Adrenal gland (tissue), 12 donors: ENCODE results near the gene PGM3. TPM values are rescaled to one million over a fixed set of nuclear protein-coding genes. Genes with fewer than 3 reads are reported as not detected.

Experiments used
- DNase-seq, 7 donors: peaks; one replicate each; pipeline ENCODE4 v3.0.0-alpha.2; 2019 to 2020
- H3K27ac ChIP-seq, 5 donors: fragments of 200-600 bp; sonication (generic) in 4 of 5; 1 replicate in 3 of 5; 2 replicates in 2 of 5; pipeline versions ENCODE4 v1.5.1 to v1.8.0; 2016 to 2020; ENCODE audit warnings: mild to moderate bottlenecking in 1 of 5
- H3K27me3 ChIP-seq: fragments of 200-600 bp; 2 replicates; pipeline ENCODE4 v1.8.0; 2021
- H3K36me3 ChIP-seq, 2 donors: fragments of 200-600 bp; replicated peaks in 1 of 2; 1 replicate in 1 of 2; 2 replicates in 1 of 2; pipeline versions ENCODE4 v1.5.1 to v1.8.0; 2018 to 2022
- H3K4me1 ChIP-seq, 2 donors: fragments of 200-600 bp; replicated peaks in 1 of 2; 1 replicate in 1 of 2; 2 replicates in 1 of 2; pipeline versions ENCODE4 v1.5.1 to v1.8.0; 2018 to 2021
- H3K4me3 ChIP-seq, 4 donors: fragments of 200-600 bp; sonication (generic) in 3 of 4; one replicate each; pipeline ENCODE4 v1.5.1; 2016 to 2018
- H3K9me3 ChIP-seq, 3 donors: fragments of 200-600 bp; sonication (generic) in 1 of 3; replicated peaks in 1 of 3; 1 replicate in 2 of 3; 2 replicates in 1 of 3; pipeline versions ENCODE4 v1.5.1 to v1.8.0; 2016 to 2021
- CTCF ChIP-seq, 6 experiments: fragments of 450-650 bp in 4 of 6; fragments of 200-600 bp in 2 of 6; sonication (generic) in 1 of 6; IDR thresholded peaks; 1 replicate in 5 of 6; 2 replicates in 1 of 6; pipeline versions ENCODE4 v1.5.1 to v1.8.0; 2016 to 2021; ENCODE audit warnings: antibody characterized with exemption in 6 of 6, mild to moderate bottlenecking in 2 of 6, moderate library complexity in 1 of 6
- POLR2A ChIP-seq, 2 donors: fragments of 450-650 bp; IDR thresholded peaks; one replicate each; pipeline ENCODE4 v1.6.1; 2017; ENCODE audit warnings: antibody characterized with exemption in 2 of 2, mild to moderate bottlenecking in 2 of 2, moderate library complexity in 1 of 2
- WGBS, 4 donors: extraction: QIAGEN DNeasy Blood & Tissue Kit in 2 of 4; methylation state at CpG; one replicate each; pipeline versions ENCODE4 v1.1.5 to v1.1.7; 2013 to 2017; 5-methylcytosine and 5-hydroxymethylcytosine counted together
- intact Hi-C, 2 donors: fragments of 100-400 bp; cut with DNase I; formaldehyde crosslinking; loops; one replicate each; pipeline versions ENCODE4 v1.14.1 to v1.15.0; 2022 to 2023
- polyA plus RNA-seq, 3 donors: library from polyadenylated mRNA; stranded (reverse); fragments of 200-250 nt in 2 of 3; fragments of 350-450 nt in 1 of 3; fragmentation: Illumina TruSeq in 1 of 3; extraction: RNeasy Lipid Tissue Mini Kit (QIAGEN cat#74804) in 1 of 3; gene quantifications; one replicate each; pipeline ENCODE4 v1.2.3, GENCODE V29; 2013 to 2014
- total RNA-seq, 9 donors: library from RNA; depleted of rRNA in 4 of 9; stranded (reverse); fragments of >200 nt in 4 of 9; fragments of 120-200 nt in 1 of 9; fragmentation: NEBNext Ultra II Directional in 1 of 9; extraction: Animal tissue kit (Norgen Biotek cat#: 25700) in 1 of 9; gene quantifications; one replicate each; pipeline versions ENCODE4 v1.1.0 to v1.2.4, GENCODE V29; 2013 to 2023
- donor health status: healthy with polysubstance abuse.
- donor health status: Bipolar disorder and iron deficiency.
- donor health status: DM: yes; HTN: yes; CAD: no.
- donor health status: DM: no; HTN: no; CAD: no.
- donor health status: DM: no; HTN: no; CAD: no.
- donor health status: DM: yes; HTN: yes; CAD: no.

PGM3 gene
- total and polyA plus RNA-seq, 12 donors: 14.7 to 124 (median 40.4) TPM

GRCh38 chr6:83127258-83127657, 65.8 kb downstream of the PGM3 start:
- no peak for DNase-seq
- H3K9me3 ChIP-seq: no peaks in the 10 kb centered on the region
- intact Hi-C loops: no loop called here
- no peak overlapping the region for H3K27ac ChIP-seq
- no peak overlapping the region for H3K4me3 ChIP-seq
- H3K36me3 ChIP-seq: peaks cover 0 to 40% of the 10 kb centered on the region in 2 donors
- 74 to 91% (median 84%) methylated on average over 5 of the region's 5 CpGs for WGBS, 4 donors
- H3K4me1 ChIP-seq: no peaks in the 10 kb centered on the region
- no peak for TF ChIP-seq CTCF (IDR thresholded peaks at IDR 0.05)
- no peak for TF ChIP-seq POLR2A (IDR thresholded peaks at IDR 0.05)
- no peaks in the 10 kb centered on the region for H3K27me3 ChIP-seq

- H3K27ac ChIP-seq: no peak overlapping the region
- DNase-seq: no peak
- no peaks in the 10 kb centered on the region for H3K9me3 ChIP-seq
- no peak overlapping the region for H3K4me3 ChIP-seq
- no peaks in the 10 kb centered on the region for H3K27me3 ChIP-seq
- intact Hi-C loops: no loop called here
- peaks cover 0 to 40% of the 10 kb centered on the region in 2 donors for H3K36me3 ChIP-seq
- TF ChIP-seq POLR2A (IDR thresholded peaks at IDR 0.05) (no peak), CTCF (IDR thresholded peaks at IDR 0.05) (no peak)
- no peaks in the 10 kb centered on the region for H3K4me1 ChIP-seq
- WGBS, 4 donors: 94 to 97% (median 95%) methylated on average over 5 of the region's 5 CpGs
Observed at GRCh38 chr6:83126807-83127206, 66.3 kb downstream of the PGM3 start.

GRCh38 chr6:83126223-83126622, 66.8 kb downstream of the PGM3 start:
- Histone ChIP-seq H3K4me1 (no peaks in the 10 kb centered on the region), H3K27me3 (no peaks in the 10 kb centered on the region), H3K36me3 (peaks cover 0 to 40% of the 10 kb centered on the region in 2 donors), H3K9me3 (no peaks in the 10 kb centered on the region), H3K27ac (no peak overlapping the region), H3K4me3 (no peak overlapping the region)
- TF ChIP-seq POLR2A (IDR thresholded peaks at IDR 0.05) (no peak), CTCF (IDR thresholded peaks at IDR 0.05) (no peak)
- intact Hi-C loops: no loop called here
- DNase-seq: no peak
- WGBS, 4 donors: 95 to 98% (median 97%) methylated on average over 2 of the region's 2 CpGs

- intact Hi-C loops: no loop called here
- Histone ChIP-seq H3K27ac (no peak overlapping the region), H3K36me3 (peaks cover 0 to 43% of the 10 kb centered on the region in 2 donors), H3K27me3 (no peaks in the 10 kb centered on the region), H3K9me3 (no peaks in the 10 kb centered on the region), H3K4me1 (no peaks in the 10 kb centered on the region), H3K4me3 (no peak overlapping the region)
- TF ChIP-seq CTCF (IDR thresholded peaks at IDR 0.05): no peak
- no peak for TF ChIP-seq POLR2A (IDR thresholded peaks at IDR 0.05)
- DNase-seq: no peak
Observed at GRCh38 chr6:83125425-83125824, 67.6 kb downstream of the PGM3 start.
